H9 (cell line): Measurements from ENCODE around the gene CCDC60. TPM values are rescaled to one million over a fixed set of nuclear protein-coding genes. Genes with fewer than 3 reads are reported as not detected.

Source experiments
- DNase-seq: peaks from one replicate; pipeline ENCODE4 v3.0.0-alpha.2; 2017
- H2AFZ ChIP-seq: one replicate; pipeline ENCODE4 v1.6.1; 2013; ENCODE audit warnings: mild to moderate bottlenecking, low read length, control low read depth, moderate library complexity
- H2AK5ac ChIP-seq: 2 replicates; pipeline ENCODE4 v1.6.1; 2013; ENCODE audit warnings: low read length, control low read depth, mixed read lengths; ENCODE audit not compliant: insufficient read length
- H2BK120ac ChIP-seq: one replicate; pipeline ENCODE4 v1.6.1; 2013; ENCODE audit warnings: low read depth, mild to moderate bottlenecking, low read length, control low read depth, inconsistent platforms; ENCODE audit not compliant: poor library complexity, severe bottlenecking
- H2BK12ac ChIP-seq: 2 replicates; pipeline ENCODE4 v1.6.1; 2013; ENCODE audit warnings: low read length, control low read depth, mixed read lengths, low read depth; ENCODE audit not compliant: insufficient read length
- H2BK15ac ChIP-seq: 2 replicates; pipeline ENCODE4 v1.6.1; 2013; ENCODE audit warnings: low read depth, low read length, control low read depth
- H2BK20ac ChIP-seq: one replicate; pipeline ENCODE4 v1.6.1; 2013; ENCODE audit warnings: low read depth, mild to moderate bottlenecking, low read length, control low read depth, inconsistent platforms; ENCODE audit not compliant: poor library complexity, severe bottlenecking
- H2BK5ac ChIP-seq: 2 replicates; pipeline ENCODE4 v1.6.1; 2013; ENCODE audit warnings: low read length, control low read depth, mixed read lengths; ENCODE audit not compliant: insufficient read length
- H3K14ac ChIP-seq: 2 replicates; pipeline ENCODE4 v1.6.1; 2013; ENCODE audit warnings: low read length, control low read depth; ENCODE audit not compliant: insufficient read depth
- H3K18ac ChIP-seq: 2 replicates; pipeline ENCODE4 v1.6.1; 2013; ENCODE audit warnings: low read depth, mild to moderate bottlenecking, mixed read lengths, low read length, control low read depth; ENCODE audit not compliant: insufficient read length
- H3K23ac ChIP-seq: 2 replicates; pipeline ENCODE4 v1.6.1; 2013; ENCODE audit warnings: low read length, control low read depth, mixed read lengths, low read depth; ENCODE audit not compliant: insufficient read length
- H3K23me2 ChIP-seq: 2 replicates; pipeline ENCODE4 v1.6.1; 2013; ENCODE audit warnings: low read depth, mild to moderate bottlenecking, mixed read lengths, low read length, control low read depth; ENCODE audit not compliant: insufficient read length, poor library complexity, severe bottlenecking
- H3K27ac ChIP-seq: 2 replicates; pipeline ENCODE4 v1.5.1; 2013; ENCODE audit warnings: low read length, control low read depth, mixed read lengths, low read depth; ENCODE audit not compliant: insufficient read length
- H3K27me3 ChIP-seq: 2 replicates; pipeline ENCODE4 v1.6.1; 2013; ENCODE audit warnings: low read length, control low read depth, inconsistent platforms; ENCODE audit not compliant: insufficient read depth
- H3K4ac ChIP-seq: 2 replicates; pipeline ENCODE4 v1.6.1; 2013; ENCODE audit warnings: low read depth, mild to moderate bottlenecking, control low read depth, inconsistent platforms, low read length, moderate library complexity
- H3K4me1 ChIP-seq: 2 replicates; pipeline ENCODE4 v1.6.1; 2013; ENCODE audit warnings: low read length, control low read depth, inconsistent platforms; ENCODE audit not compliant: insufficient read depth
- H3K4me2 ChIP-seq: 2 replicates; pipeline ENCODE4 v1.6.1; 2013; ENCODE audit warnings: low read length, control low read depth, mixed read lengths; ENCODE audit not compliant: insufficient read length, insufficient read depth
- H3K56ac ChIP-seq: 2 replicates; pipeline ENCODE4 v1.6.1; 2013; ENCODE audit warnings: low read depth, mild to moderate bottlenecking, mixed read lengths, low read length, control low read depth; ENCODE audit not compliant: insufficient read length
- H3K79me1 ChIP-seq: 2 replicates; pipeline ENCODE4 v1.6.1; 2013; ENCODE audit warnings: low read depth, mild to moderate bottlenecking, moderate library complexity, low read length, control low read depth, inconsistent platforms; ENCODE audit not compliant: insufficient read depth, poor library complexity, severe bottlenecking
- H3K79me2 ChIP-seq: 2 replicates; pipeline ENCODE4 v1.6.1; 2013; ENCODE audit warnings: low read length, control low read depth, inconsistent platforms; ENCODE audit not compliant: insufficient read depth
- H3K9ac ChIP-seq: 2 replicates; pipeline ENCODE4 v1.6.1; 2013; ENCODE audit warnings: low read length, control low read depth, mixed read lengths; ENCODE audit not compliant: insufficient read length; ENCODE audit errors: extremely low read depth
- H3K9me3 ChIP-seq: one replicate; pipeline ENCODE4 v1.6.1; 2013; ENCODE audit warnings: low read depth, low read length, inconsistent platforms; ENCODE audit not compliant: control insufficient read depth
- H3T11ph ChIP-seq: one replicate; pipeline ENCODE4 v1.6.1; 2013; ENCODE audit warnings: mild to moderate bottlenecking, low read length, control low read depth, inconsistent platforms
- H4K20me1 ChIP-seq: one replicate; pipeline ENCODE4 v1.6.1; 2013; ENCODE audit not compliant: control insufficient read depth, insufficient read length, insufficient read depth
- H4K5ac ChIP-seq: 2 replicates; pipeline ENCODE4 v1.6.1; 2013; ENCODE audit warnings: low read depth, mild to moderate bottlenecking, mixed read lengths, low read length, control low read depth; ENCODE audit not compliant: insufficient read length
- H4K8ac ChIP-seq: replicated peaks from 2 replicates; pipeline ENCODE4 v1.6.1; 2013; ENCODE audit warnings: low read length, control low read depth, mixed read lengths, low read depth; ENCODE audit not compliant: insufficient read length
- H4K91ac ChIP-seq: 2 replicates; pipeline ENCODE4 v1.6.1; 2013; ENCODE audit warnings: low read depth, mild to moderate bottlenecking, moderate library complexity, mixed read lengths, low read length, control low read depth; ENCODE audit not compliant: insufficient read length
- H3K27ac Mint-ChIP-seq, 3 experiments: 2 replicates in 2 of 3; 3 replicates in 1 of 3; pipeline ENCODE4 v1.8.0; 2020 to 2021; ENCODE audit warnings: mixed read lengths in 3 of 3, mild to moderate bottlenecking in 1 of 3, moderate library complexity in 1 of 3
- H3K27me3 Mint-ChIP-seq: 2 replicates; pipeline ENCODE4 v1.8.0; 2021; ENCODE audit warnings: low read depth, mild to moderate bottlenecking, moderate library complexity, mixed read lengths
- H3K36me3 Mint-ChIP-seq, 3 experiments: 2 replicates in 2 of 3; 3 replicates in 1 of 3; pipeline ENCODE4 v1.8.0; 2020 to 2021; ENCODE audit warnings: low read depth in 3 of 3, mixed read lengths in 3 of 3; ENCODE audit not compliant: insufficient read depth in 1 of 3
- H3K4me1 Mint-ChIP-seq, 2 experiments: 2 replicates each; pipeline ENCODE4 v1.8.0; 2020; ENCODE audit warnings: mixed read lengths in 2 of 2
- H3K4me3 Mint-ChIP-seq, 2 experiments: 2 replicates in 1 of 2; 3 replicates in 1 of 2; pipeline ENCODE4 v1.8.0; 2020 to 2021; ENCODE audit warnings: mild to moderate bottlenecking in 2 of 2, mixed read lengths in 2 of 2, moderate library complexity in 1 of 2
- H3K9me3 Mint-ChIP-seq, 2 experiments: 2 replicates in 1 of 2; 3 replicates in 1 of 2; pipeline ENCODE4 v1.8.0; 2020; ENCODE audit warnings: mild to moderate bottlenecking in 2 of 2, mixed read lengths in 2 of 2, moderate library complexity in 1 of 2
- total RNA-seq: library from RNA; stranded (reverse); gene quantifications from 2 replicates; pipeline ENCODE4 v1.2.1, GENCODE V29; 2021
- TF ChIP-seq, protein P1 (sequence below): fragments of 200-600 bp; sonication (generic); conservative IDR thresholded peaks from 3 replicates; pipeline ENCODE4 v1.8.0; 2021; ENCODE audit warnings: antibody characterized with exemption, mild to moderate bottlenecking

The CCDC60 gene
- total RNA-seq, 1 experiment from 2014 or later = 0.44 TPM

DNA sequence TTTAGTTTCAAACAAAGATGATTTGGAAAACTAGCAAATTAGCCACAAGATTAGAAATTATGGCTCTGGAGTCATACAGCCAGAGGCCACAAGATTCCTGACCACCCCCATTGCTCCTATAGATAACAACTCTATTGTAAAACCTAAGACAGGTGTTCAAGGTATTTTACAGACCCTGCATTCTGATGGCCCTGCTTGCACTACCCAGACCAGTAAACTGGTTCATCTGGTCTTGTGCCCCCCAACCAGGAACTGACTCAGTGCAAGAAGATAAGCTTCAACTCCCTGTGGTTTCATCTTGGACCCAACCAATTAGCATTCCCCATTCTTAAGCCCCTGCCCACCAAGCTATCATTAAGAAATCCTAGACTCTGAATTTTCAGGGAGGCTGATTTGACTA, 125.0 kb downstream of the CCDC60 start:
- H2AK5ac ChIP-seq = no peak overlapping the region
- H3K9me3 ChIP-seq = no peaks in the 10 kb centered on the region
- peaks cover 14 to 18% of the 10 kb centered on the region in 2 experiments for H3K4me1 Mint-ChIP-seq
- H3K79me1 ChIP-seq = no peaks in the 10 kb centered on the region
- H3T11ph ChIP-seq = no peak overlapping the region
- no peak overlapping the region for H4K5ac ChIP-seq
- no peak overlapping the region for H3K14ac ChIP-seq
- no peak overlapping the region for H3K4me2 ChIP-seq
- no peak overlapping the region for H3K23ac ChIP-seq
- no peak overlapping the region for H2BK5ac ChIP-seq
- no peak overlapping the region for H3K4me3 Mint-ChIP-seq
- no peak overlapping the region for H3K27ac Mint-ChIP-seq
- H3K9ac ChIP-seq = no peak overlapping the region
- no peak overlapping the region for H2BK12ac ChIP-seq
- peaks cover 4 to 5% of the 10 kb centered on the region in 2 experiments; a peak in 4 of 5 replicates for H3K9me3 Mint-ChIP-seq
- no peak for DNase-seq
- H2BK20ac ChIP-seq = no peak overlapping the region
- no peak overlapping the region for H2BK15ac ChIP-seq
- peaks cover 2% of the 10 kb centered on the region; the same call in 1 of the 2 replicates for H3K27me3 Mint-ChIP-seq
- no peak overlapping the region for H3K27ac ChIP-seq
- H3K56ac ChIP-seq = no peak overlapping the region
- no peaks in the 10 kb centered on the region for H3K79me2 ChIP-seq
- H3K4me1 ChIP-seq = peaks cover 4% of the 10 kb centered on the region; the same call in 1 of the 2 replicates
- H4K91ac ChIP-seq = no peak overlapping the region
- H3K27me3 ChIP-seq = no peaks in the 10 kb centered on the region
- peaks cover 3 to 6% (median 4%) of the 10 kb centered on the region in 3 experiments; a peak in 6 of 7 replicates for H3K36me3 Mint-ChIP-seq
- H4K20me1 ChIP-seq = no peaks in the 10 kb centered on the region
- no peak overlapping the region for H4K8ac ChIP-seq
- H3K23me2 ChIP-seq = no peaks in the 10 kb centered on the region
- H2AFZ ChIP-seq = no peak overlapping the region
- H3K18ac ChIP-seq = no peak overlapping the region
- no peak overlapping the region for H2BK120ac ChIP-seq
- H3K4ac ChIP-seq = no peak overlapping the region
- TF ChIP-seq, protein P1, sequence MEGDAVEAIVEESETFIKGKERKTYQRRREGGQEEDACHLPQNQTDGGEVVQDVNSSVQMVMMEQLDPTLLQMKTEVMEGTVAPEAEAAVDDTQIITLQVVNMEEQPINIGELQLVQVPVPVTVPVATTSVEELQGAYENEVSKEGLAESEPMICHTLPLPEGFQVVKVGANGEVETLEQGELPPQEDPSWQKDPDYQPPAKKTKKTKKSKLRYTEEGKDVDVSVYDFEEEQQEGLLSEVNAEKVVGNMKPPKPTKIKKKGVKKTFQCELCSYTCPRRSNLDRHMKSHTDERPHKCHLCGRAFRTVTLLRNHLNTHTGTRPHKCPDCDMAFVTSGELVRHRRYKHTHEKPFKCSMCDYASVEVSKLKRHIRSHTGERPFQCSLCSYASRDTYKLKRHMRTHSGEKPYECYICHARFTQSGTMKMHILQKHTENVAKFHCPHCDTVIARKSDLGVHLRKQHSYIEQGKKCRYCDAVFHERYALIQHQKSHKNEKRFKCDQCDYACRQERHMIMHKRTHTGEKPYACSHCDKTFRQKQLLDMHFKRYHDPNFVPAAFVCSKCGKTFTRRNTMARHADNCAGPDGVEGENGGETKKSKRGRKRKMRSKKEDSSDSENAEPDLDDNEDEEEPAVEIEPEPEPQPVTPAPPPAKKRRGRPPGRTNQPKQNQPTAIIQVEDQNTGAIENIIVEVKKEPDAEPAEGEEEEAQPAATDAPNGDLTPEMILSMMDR = no peak
